ENCODE data around the gene ZCCHC7. TPM values are rescaled to one million over a fixed set of nuclear protein-coding genes. Genes with fewer than 3 reads are reported as not detected.

Gene ZCCHC7
- total and polyA plus RNA-seq, 10 of the 15 experiments (the other 5 are each of a cell fraction or from before 2014, with no cell fraction given) = 42.9 to 178 (median 53.3) TPM

DNA sequence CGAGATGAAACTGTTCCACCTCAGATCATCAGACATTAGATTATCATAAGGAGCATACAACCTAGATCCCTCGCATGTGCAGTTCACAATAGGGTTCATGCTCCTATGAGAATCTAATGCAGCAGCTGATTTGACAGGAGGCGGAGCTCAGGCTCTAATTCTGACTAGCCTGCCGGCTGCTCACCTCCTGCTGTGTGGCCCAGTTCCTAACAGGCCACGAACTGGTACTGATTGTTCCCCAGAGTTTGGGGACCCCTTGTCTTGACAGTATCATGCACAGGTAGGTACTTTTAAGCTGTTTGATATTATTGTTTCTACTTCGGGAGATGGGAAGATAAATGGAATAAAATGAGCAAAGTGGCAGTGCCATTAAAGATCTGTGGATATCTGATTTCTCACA is 66.9 kb downstream of the ZCCHC7 start:
- intact Hi-C loops (cut with micrococcal nuclease; ENCODE audit: unreplicated experiment) = loop anchor here (2.0 to 5.0 kb wide), 3 partner anchors 40 to 220 kb away; partner anchors contain the start of gene ZCCHC7
- Histone ChIP-seq H3K27ac (ENCODE audit: control insufficient read depth, insufficient read depth) (peak overlapping the region; percentile 83), H3K4me2 (ENCODE audit: control insufficient read depth, insufficient read depth) (peak overlapping the region; percentile 81), H4K20me1 (ENCODE audit: control insufficient read depth, insufficient read depth) (no peaks in the 10 kb centered on the region), H2AFZ (ENCODE audit: control insufficient read depth, low read depth, low read length) (peak overlapping the region; percentile 32; the same call in 1 of the 2 replicates), H3K27me3 (replicated peaks in 1 of 2; ENCODE audit: control insufficient read depth in 2 of 2, insufficient read depth in 2 of 2, low read length in 1 of 2) (no peaks in the 10 kb centered on the region), H3K36me3 (ENCODE audit: control insufficient read depth in 2 of 2, insufficient read depth in 2 of 2, low read length in 1 of 2) (peaks cover 0 to 3% of the 10 kb centered on the region in 2 experiments; a peak in 1 of 4 replicates), H3K4me3 (peak overlapping the region; percentile 61), H3K9ac (ENCODE audit: control insufficient read depth, insufficient read depth, low read length) (peak overlapping the region; percentile 61), H3K4me1 (ENCODE audit: control insufficient read depth, insufficient read depth, low read length) (peaks cover 41% of the 10 kb centered on the region), H3K79me2 (ENCODE audit: control insufficient read depth, insufficient read depth, low read length) (peaks cover 59% of the 10 kb centered on the region), H3K9me3 (replicated peaks; ENCODE audit: control insufficient read depth, insufficient read depth, low read length) (peaks cover 8% of the 10 kb centered on the region)
- ChIA-PET SMC1A (ENCODE audit: uncharacterized antibody, unreplicated experiment) (interaction anchor here (0.9 to 2.6 kb wide), 16 partner anchors 9 to 157 kb away, joined by 3 to 17 read pairs (median 3); no protein-coding TSS in a partner anchor), RAD21 (ENCODE audit: unreplicated experiment) (interaction anchor here (0.6 to 1.8 kb wide), 12 partner anchors 9 to 198 kb away, joined by 3 to 9 read pairs (median 4); partner anchors contain the start of gene ZCCHC7), POLR2A (interaction anchor here (0.5 to 1.3 kb wide), 8 partner anchors 10 to 186 kb away, joined by 3 to 7 read pairs (median 5); no protein-coding TSS in a partner anchor), CTCF (interaction anchor here (0.6 to 2.1 kb wide), 7 partner anchors 17 to 177 kb away, joined by 3 to 6 read pairs (median 3); partner anchors contain the start of gene ZCCHC7)
- TF ChIP-seq, protein P1, sequence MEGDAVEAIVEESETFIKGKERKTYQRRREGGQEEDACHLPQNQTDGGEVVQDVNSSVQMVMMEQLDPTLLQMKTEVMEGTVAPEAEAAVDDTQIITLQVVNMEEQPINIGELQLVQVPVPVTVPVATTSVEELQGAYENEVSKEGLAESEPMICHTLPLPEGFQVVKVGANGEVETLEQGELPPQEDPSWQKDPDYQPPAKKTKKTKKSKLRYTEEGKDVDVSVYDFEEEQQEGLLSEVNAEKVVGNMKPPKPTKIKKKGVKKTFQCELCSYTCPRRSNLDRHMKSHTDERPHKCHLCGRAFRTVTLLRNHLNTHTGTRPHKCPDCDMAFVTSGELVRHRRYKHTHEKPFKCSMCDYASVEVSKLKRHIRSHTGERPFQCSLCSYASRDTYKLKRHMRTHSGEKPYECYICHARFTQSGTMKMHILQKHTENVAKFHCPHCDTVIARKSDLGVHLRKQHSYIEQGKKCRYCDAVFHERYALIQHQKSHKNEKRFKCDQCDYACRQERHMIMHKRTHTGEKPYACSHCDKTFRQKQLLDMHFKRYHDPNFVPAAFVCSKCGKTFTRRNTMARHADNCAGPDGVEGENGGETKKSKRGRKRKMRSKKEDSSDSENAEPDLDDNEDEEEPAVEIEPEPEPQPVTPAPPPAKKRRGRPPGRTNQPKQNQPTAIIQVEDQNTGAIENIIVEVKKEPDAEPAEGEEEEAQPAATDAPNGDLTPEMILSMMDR (IDR thresholded peaks at IDR 0.05 in 2 of 3, conservative IDR thresholded peaks at IDR 0.05 in 1 of 3; ENCODE audit: control insufficient read depth in 2 of 3, extremely low read depth in 1 of 3, insufficient read depth in 1 of 3, low read depth in 3 of 3, low read length in 3 of 3) = no peak; a peak in 1 of 6 replicates
- TF ChIP-seq POLR2A (IDR thresholded peaks at IDR 0.05; ENCODE audit: low read depth, low read length) = peak; percentile 55
- 0 out of 2 replicates have a peak, but pooled peaks have one; percentile 63 for TF ChIP-seq SMARCA5 (IDR thresholded peaks at IDR 0.05)
- 0 out of 2 replicates have a peak, but pooled peaks have one; percentile 12 for TF ChIP-seq CBX5 (IDR thresholded peaks at IDR 0.05; ENCODE audit: low read depth)
- peak; percentile 46; the same call in 1 of the 2 replicates for TF ChIP-seq NKRF (conservative IDR thresholded peaks at IDR 0.05)
- TF ChIP-seq SMC3 (IDR thresholded peaks at IDR 0.05; ENCODE audit: borderline replicate concordance, low read length) = no peak
- TF ChIP-seq POLR2AphosphoS5 (IDR thresholded peaks at IDR 0.05; ENCODE audit: low read length) = peak; percentile 53; the same call in 1 of the 2 replicates
- 0 out of 2 replicates have a peak, but pooled peaks have one; percentile 20 for TF ChIP-seq HDGF (IDR thresholded peaks at IDR 0.05)
- TF ChIP-seq MEF2B (IDR thresholded peaks at IDR 0.05; ENCODE audit: partially characterized antibody, poor library complexity, severe bottlenecking) = no peak
- TF ChIP-seq RAD21 (IDR thresholded peaks at IDR 0.05; ENCODE audit: insufficient read depth, low read depth, low read length) = 0 out of 2 replicates have a peak, but pooled peaks have one; percentile 12
- 0 out of 3 replicates have a peak, but pooled peaks have one; percentile 12 for TF ChIP-seq POU2F2 (IDR thresholded peaks at IDR 0.05; ENCODE audit: borderline replicate concordance, low read depth, low read length)
- no peak for TF ChIP-seq YY1 (IDR thresholded peaks at IDR 0.05; ENCODE audit: low read depth, low read length)
- TF ChIP-seq IRF5 (IDR thresholded peaks at IDR 0.05; ENCODE audit: borderline replicate concordance) = no peak
- TF ChIP-seq IKZF1 (conservative IDR thresholded peaks at IDR 0.05) = peak; percentile 18; the same call in 1 of the 2 replicates
- peak; percentile 38; the same call in 1 of the 2 replicates for TF ChIP-seq EED (IDR thresholded peaks at IDR 0.05; ENCODE audit: low read depth)
- 0 out of 4 replicates have a peak, but pooled peaks of 1 of the 2 experiments have one; percentile 21 for TF ChIP-seq BHLHE40 (IDR thresholded peaks at IDR 0.05; ENCODE audit: borderline replicate concordance in 1 of 2, low read depth in 2 of 2, low read length in 1 of 2)
- ATAC-seq (peak; percentile 77), FAIRE-seq (peak; percentile 13), DNase-seq (ENCODE audit: low read depth, low spot score) (no peak)
- 0% methylated on average over 6 of the region's 6 CpGs for WGBS (ENCODE audit: insufficient coverage, insufficient replicate concordance, low lambda C conversion rate, missing lambda C conversion rate)
- in situ Hi-C loops (cut with MboI) = no loop called here
- BruUV-seq (replicated peaks) = no TSS peak

Data from GM12878 (cell line).